GM18517 (cell line): ENCODE data around the gene SLC35A3.
"Not testable (repeated sequence)": the region's sequence is repeated elsewhere in the genome, so short reads cannot be mapped to it uniquely, and the experiment has no call there.

ENCODE experiments used
- ATAC-seq: cut with Tn5 transposase; IDR thresholded peaks from one replicate; pipeline ENCODE4 v1.9.1; 2021; ENCODE audit warnings: mild to moderate bottlenecking, moderate library complexity; ENCODE audit not compliant: unreplicated experiment

SLC35A3 gene

GRCh38 chr1:99969729-99970621 is at the start of gene SLC35A3:
Gene SLC35A3, plus strand, starts transcription at chr1:99969996. Its CDS starts 23,559 bp downstream, at chr1:99993555.
- peak; percentile 87 for ATAC-seq

DNA sequence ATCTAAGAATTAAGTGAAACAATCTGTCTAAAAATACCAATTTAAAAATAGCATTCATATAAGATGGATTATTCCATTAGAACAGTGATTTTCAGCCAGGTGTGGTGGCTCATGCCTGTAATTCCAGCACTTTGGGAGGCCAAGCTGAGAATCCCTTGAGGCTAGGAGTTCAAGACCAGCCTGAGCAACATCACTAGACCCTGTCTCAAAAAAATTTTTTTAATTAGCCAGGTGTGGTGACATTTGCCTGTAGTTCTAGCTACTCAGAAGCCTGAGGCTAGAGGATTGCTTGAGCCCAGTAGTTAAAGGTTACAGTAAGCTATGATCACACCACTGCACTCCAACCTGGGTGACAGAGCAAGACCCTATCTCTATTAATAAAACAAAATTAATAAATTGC is 35.0 kb upstream of the SLC35A3 start:
- no peak for ATAC-seq

DNA sequence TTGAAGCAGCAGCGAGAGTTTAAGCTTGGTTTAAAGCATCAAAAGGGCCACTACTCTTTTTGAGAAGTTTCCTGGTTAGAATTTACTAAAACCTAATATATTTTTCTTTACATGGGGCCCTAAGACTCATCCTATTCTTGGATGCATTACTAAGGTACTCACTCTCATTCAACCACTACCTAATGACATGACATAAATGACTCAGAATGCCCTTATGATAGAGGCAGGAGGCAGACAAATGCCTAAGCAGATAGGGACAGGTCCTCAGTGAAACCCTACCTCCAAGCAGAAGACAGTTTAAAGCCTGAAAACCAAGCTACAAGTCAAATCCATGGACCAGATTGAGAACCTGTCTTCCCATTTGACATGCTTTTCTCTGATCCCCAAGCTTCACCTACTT is 34.3 kb upstream of the SLC35A3 start:
- no peak for ATAC-seq

DNA sequence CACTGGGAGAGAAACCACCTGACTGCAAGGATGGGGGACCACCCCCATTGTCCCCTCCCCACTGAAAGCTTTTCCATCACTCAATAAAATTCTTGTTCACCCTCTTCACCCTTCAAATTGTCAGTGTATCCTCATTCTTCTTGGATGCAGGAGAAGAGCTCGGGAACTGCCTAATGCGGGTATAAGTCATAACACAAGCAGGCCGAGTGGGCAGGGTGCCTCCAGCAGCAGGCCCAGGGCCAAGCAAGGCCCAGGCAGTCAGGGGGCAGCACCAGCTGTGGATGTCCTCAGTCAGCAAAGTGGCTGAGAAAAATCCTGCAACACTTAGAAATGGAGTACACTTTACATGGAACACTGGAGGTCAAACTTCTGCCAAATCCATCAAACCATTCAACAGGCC is 33.7 kb upstream of the SLC35A3 start:
- no peak for ATAC-seq

DNA sequence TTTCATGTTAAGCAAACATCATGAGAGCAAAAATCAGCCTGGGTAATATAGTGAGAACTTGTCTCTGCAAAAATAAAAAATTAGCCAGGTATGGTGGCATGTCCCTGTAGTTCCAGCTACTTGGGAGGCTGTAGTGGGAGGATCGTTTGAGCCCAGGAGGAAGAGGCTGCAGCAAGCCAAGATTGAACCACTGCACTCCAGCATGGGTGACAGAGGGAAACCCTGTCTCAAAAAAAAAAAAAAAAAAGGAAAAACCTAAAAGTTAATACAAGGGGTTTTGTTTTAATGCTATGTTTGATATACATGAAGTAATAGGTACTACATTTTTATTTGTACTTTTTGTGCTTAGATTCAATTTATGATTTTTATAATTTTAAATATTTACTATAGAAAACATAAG is 27.1 kb upstream of the SLC35A3 start:
- ATAC-seq, result no peak

- no peak for ATAC-seq
Observed at GRCh38 chr1:99943223-99943794, 26.5 kb upstream of the SLC35A3 start.

- no peak for ATAC-seq
Observed at GRCh38 chr1:99944192-99944591, 25.6 kb upstream of the SLC35A3 start.

- ATAC-seq, result no peak
Observed at GRCh38 chr1:99945174-99945573, 24.6 kb upstream of the SLC35A3 start.

DNA sequence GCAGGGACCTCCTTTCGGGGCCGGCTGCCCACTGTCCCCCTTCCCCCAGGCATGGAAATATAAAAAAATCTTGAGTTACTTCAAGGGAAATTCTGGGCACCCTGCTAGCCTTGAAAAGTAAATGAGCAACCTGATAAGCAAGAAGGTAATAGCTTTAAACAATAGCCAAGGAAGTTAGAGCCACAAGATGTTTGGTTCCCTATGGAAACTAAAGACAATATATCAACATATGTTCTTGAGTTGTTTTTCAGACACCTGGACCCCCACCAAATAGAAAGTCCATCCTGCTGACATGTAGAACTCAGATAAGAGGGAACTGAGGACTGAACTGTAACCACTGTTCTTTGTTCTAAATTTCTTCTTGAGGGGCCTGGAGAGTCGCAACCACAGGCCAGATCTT is 19.3 kb upstream of the SLC35A3 start:
- ATAC-seq, result no peak

DNA sequence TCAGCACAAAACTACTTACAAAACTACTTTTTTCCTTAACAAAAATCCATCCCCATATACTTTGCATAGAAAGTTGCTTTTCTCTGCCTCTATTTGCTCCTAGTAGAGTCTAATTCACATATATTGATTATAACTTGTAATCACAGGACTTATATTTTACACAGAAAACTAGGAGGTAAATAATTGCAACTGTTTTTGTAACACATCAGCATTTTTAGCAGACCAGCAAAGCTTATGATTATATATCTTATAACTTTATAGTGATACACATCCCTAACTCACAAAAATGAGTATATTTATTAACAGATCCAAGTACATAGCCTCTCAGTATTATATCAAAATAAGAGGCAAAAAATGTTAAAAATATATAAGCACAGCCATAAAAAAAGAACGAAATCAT is 17.3 kb upstream of the SLC35A3 start:
- no peak for ATAC-seq

GRCh38 chr1:99955375-99955774 is 14.4 kb upstream of the SLC35A3 start:
- no peak for ATAC-seq

DNA sequence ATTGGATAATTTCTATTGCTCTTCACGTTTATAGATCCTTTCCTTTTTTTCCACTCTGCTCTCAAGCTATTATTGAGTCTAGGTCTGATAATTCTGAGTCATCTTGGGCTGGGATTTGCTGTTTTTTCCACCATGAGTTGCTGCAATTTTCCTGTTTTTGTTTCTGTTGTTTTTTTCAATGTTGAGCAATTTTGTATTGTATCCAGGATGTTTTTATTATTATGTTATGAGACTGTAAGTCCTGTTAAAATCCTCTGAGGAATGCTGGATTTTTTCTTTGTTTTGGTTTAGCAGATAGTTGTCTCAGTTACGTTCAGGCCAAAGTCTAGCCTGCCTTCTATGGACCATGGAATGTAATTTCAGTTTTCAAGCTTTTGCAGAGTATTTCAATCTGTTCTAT is 13.0 kb upstream of the SLC35A3 start:
- no peak for ATAC-seq

- ATAC-seq, result no peak
Observed at GRCh38 chr1:99957818-99958217, 12.0 kb upstream of the SLC35A3 start.

GRCh38 chr1:99959189-99959705 is 10.5 kb upstream of the SLC35A3 start:
- ATAC-seq, result not testable (repeated sequence)

GRCh38 chr1:99960260-99960659 is 9.5 kb upstream of the SLC35A3 start:
- ATAC-seq, result not testable (repeated sequence)

GRCh38 chr1:99963041-99963795 is 6.6 kb upstream of the SLC35A3 start:
- ATAC-seq, result no peak

- no peak for ATAC-seq
Observed at GRCh38 chr1:99964806-99965205, 5.0 kb upstream of the SLC35A3 start.

- ATAC-seq, result no peak
Observed at GRCh38 chr1:99965646-99966375, 4.0 kb upstream of the SLC35A3 start.

- ATAC-seq, result no peak
Observed at GRCh38 chr1:99968214-99968613, 1.6 kb upstream of the SLC35A3 start.

DNA sequence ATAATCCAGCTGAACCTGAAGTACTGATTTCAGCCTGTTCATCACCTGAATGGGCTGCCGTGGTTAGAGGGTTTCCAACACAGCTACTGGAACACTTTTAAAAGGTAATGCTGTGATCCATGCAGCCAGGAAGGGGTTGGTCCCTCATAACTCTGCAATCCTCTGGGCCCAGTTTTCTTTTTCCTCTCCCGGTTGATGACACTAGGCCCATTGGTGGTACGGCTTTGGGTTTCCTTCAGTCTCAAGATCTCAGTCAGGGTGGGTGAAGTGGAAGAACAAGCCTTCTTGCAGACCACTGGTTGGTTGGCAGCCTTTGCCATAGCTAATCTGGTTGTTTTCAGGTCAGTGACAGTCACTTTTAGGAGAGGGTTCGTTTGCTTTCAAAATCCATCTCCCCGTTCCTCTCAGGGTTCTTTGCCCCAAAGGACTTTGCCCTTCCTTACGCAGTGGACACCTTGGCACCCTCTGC is 502 bp upstream of the SLC35A3 start:
- peak; percentile 19 for ATAC-seq
